NCI-H446 treated with DMSO at 0.1 percent for 48 hours (cell line): Measurements from ENCODE around the gene KMT2E.

Experiments
- DNase-seq: peaks from one replicate; lab custom pipeline; 2025; lab: John Stamatoyannopoulos, UW

Gene KMT2E

GRCh38 chr7:105079348-105079747, 65.3 kb downstream of the KMT2E start:
- no peak for DNase-seq

- no peak for DNase-seq
Measured at GRCh38 chr7:105084581-105084980, 70.6 kb downstream of the KMT2E start.

GRCh38 chr7:105086850-105087249, 72.8 kb downstream of the KMT2E start:
- DNase-seq = no peak

- DNase-seq = no peak
Measured at GRCh38 chr7:105087981-105088380, 74.0 kb downstream of the KMT2E start.

- DNase-seq = no peak
Measured at GRCh38 chr7:105088456-105088855, 74.5 kb downstream of the KMT2E start.

- DNase-seq = no peak
Measured at GRCh38 chr7:105094966-105095365, 81.0 kb downstream of the KMT2E start.

GRCh38 chr7:105096306-105096705, 82.3 kb downstream of the KMT2E start:
- no peak for DNase-seq

- DNase-seq = no peak
Measured at GRCh38 chr7:105097619-105098018, 83.6 kb downstream of the KMT2E start.

GRCh38 chr7:105098863-105099515, 85.0 kb downstream of the KMT2E start:
- no peak for DNase-seq

- no peak for DNase-seq
Measured at GRCh38 chr7:105101864-105102263, 87.9 kb downstream of the KMT2E start.

- no peak for DNase-seq
Measured at GRCh38 chr7:105102557-105103352, 88.8 kb downstream of the KMT2E start.

GRCh38 chr7:105105579-105105978, 91.6 kb downstream of the KMT2E start:
- no peak for DNase-seq

- no peak for DNase-seq
Measured at GRCh38 chr7:105106473-105106872, 92.5 kb downstream of the KMT2E start.

GRCh38 chr7:105107458-105107857, 93.5 kb downstream of the KMT2E start:
- no peak for DNase-seq

GRCh38 chr7:105112440-105113418, 98.7 kb downstream of the KMT2E start:
- DNase-seq = no peak

GRCh38 chr7:105118612-105119600, 104.9 kb downstream of the KMT2E start:
- DNase-seq = no peak

GRCh38 chr7:105122619-105123018, 108.6 kb downstream of the KMT2E start:
- DNase-seq = no peak

- no peak for DNase-seq
Measured at GRCh38 chr7:105125745-105126144, 111.7 kb downstream of the KMT2E start.

- DNase-seq = no peak
Measured at GRCh38 chr7:105126436-105126975, 112.5 kb downstream of the KMT2E start.

GRCh38 chr7:105127179-105127578, 113.2 kb downstream of the KMT2E start:
- DNase-seq = no peak

GRCh38 chr7:105130048-105130447, 116.0 kb downstream of the KMT2E start:
- no peak for DNase-seq
